B cell (primary cell): ENCODE measurements around the gene CTCF. TPM values are rescaled to one million over a fixed set of nuclear protein-coding genes. Genes with fewer than 3 reads are reported as not detected.

ENCODE experiments used
- ATAC-seq: fragments of 200-7000 bp; cut with Tn5 transposase; one replicate; pipeline ENCODE4 v1.10.0; 2021; ENCODE audit warnings: low read depth, mild to moderate bottlenecking, moderate number of reproducible peaks, moderate library complexity
- CTCF ChIA-PET: fragments of 350-600 bp; sonication (Branson Sonifier 250); formaldehyde crosslinking; loops from one replicate; lab custom pipeline; 2021; ENCODE audit warnings: antibody characterized with exemption, inconsistent platforms; lab: Charles Lee
- POLR2A ChIA-PET: fragments of 350-600 bp; sonication (Branson Sonifier 250); formaldehyde crosslinking; loops from one replicate; lab custom pipeline; 2021; ENCODE audit warnings: antibody characterized with exemption; lab: Charles Lee
- DNase-seq: peaks from one replicate; pipeline ENCODE4 v3.0.0; 2013
- H2AFZ ChIP-seq: 2 replicates; pipeline ENCODE4 v1.6.1; 2012; ENCODE audit warnings: mild to moderate bottlenecking, low read depth, low read length; ENCODE audit not compliant: insufficient read depth, poor library complexity, severe bottlenecking
- H3K27ac ChIP-seq, 2 donors: 1 replicate in 1 of 2; 2 replicates in 1 of 2; pipeline ENCODE4 v1.5.1; 2012 to 2013; ENCODE audit warnings: low read length in 2 of 2, mild to moderate bottlenecking in 2 of 2, moderate library complexity in 1 of 2
- H3K27me3 ChIP-seq, 4 experiments: fragments of 200-600 bp in 1 of 4; sonication (generic) in 1 of 4; replicated peaks in 1 of 4; 1 replicate in 2 of 4; 2 replicates in 2 of 4; pipeline versions ENCODE4 v1.6.1 to v1.7.0; 2013 to 2016; ENCODE audit warnings: low read length in 3 of 4, mild to moderate bottlenecking in 2 of 4, mixed read lengths in 1 of 4, moderate library complexity in 1 of 4; ENCODE audit not compliant: insufficient read depth in 4 of 4, control insufficient read depth in 3 of 4; ENCODE audit errors: control extremely low read depth in 1 of 4
- H3K36me3 ChIP-seq, 2 experiments: replicated peaks in 1 of 2; 1 replicate in 1 of 2; 2 replicates in 1 of 2; pipeline versions ENCODE4 v1.6.1 to v1.7.1; 2013; ENCODE audit warnings: low read length in 1 of 2; ENCODE audit not compliant: insufficient read depth in 2 of 2, control insufficient read depth in 1 of 2; ENCODE audit errors: control extremely low read depth in 1 of 2, extremely low read depth in 1 of 2
- H3K4me1 ChIP-seq, 2 donors: fragments of 200-600 bp in 1 of 2; sonication (generic) in 1 of 2; 1 replicate in 1 of 2; 2 replicates in 1 of 2; pipeline versions ENCODE4 v1.5.1 to v1.6.1; 2013 to 2017; ENCODE audit warnings: low read length in 2 of 2; ENCODE audit not compliant: control insufficient read depth in 2 of 2, insufficient read depth in 2 of 2
- H3K4me2 ChIP-seq: replicated peaks from 2 replicates; pipeline ENCODE3; 2012; ENCODE audit warnings: mild to moderate bottlenecking, low read depth, low read length; ENCODE audit not compliant: poor library complexity, severe bottlenecking
- H3K4me3 ChIP-seq, 5 experiments: fragments of 200-600 bp in 1 of 5; sonication (generic) in 1 of 5; 1 replicate in 3 of 5; 2 replicates in 2 of 5; pipeline versions ENCODE4 v1.5.1 to v1.7.0; 2011 to 2016; ENCODE audit warnings: low read length in 4 of 5, mild to moderate bottlenecking in 4 of 5, low read depth in 2 of 5, control low read depth in 1 of 5, moderate library complexity in 1 of 5; ENCODE audit not compliant: insufficient read depth in 1 of 5; ENCODE audit errors: control extremely low read depth in 1 of 5, extremely low read depth in 1 of 5
- H3K79me2 ChIP-seq: fragments of 200-600 bp; sonication (generic); one replicate; pipeline ENCODE4 v1.6.0; 2016; ENCODE audit warnings: low read length; ENCODE audit not compliant: control insufficient read depth, insufficient read depth
- H3K9ac ChIP-seq: fragments of 200-600 bp; sonication (generic); 2 replicates; pipeline ENCODE4 v1.6.1; 2017; ENCODE audit warnings: mild to moderate bottlenecking, low read length, moderate library complexity
- H3K9me3 ChIP-seq, 3 donors: one replicate each; pipeline versions ENCODE4 v1.6.1 to v1.7.1; 2013; ENCODE audit warnings: low read length in 2 of 3; ENCODE audit not compliant: control insufficient read depth in 2 of 3, insufficient read depth in 1 of 3; ENCODE audit errors: control extremely low read depth in 1 of 3
- H4K20me1 ChIP-seq: 2 replicates; pipeline ENCODE4 v1.6.0; 2012; ENCODE audit warnings: mild to moderate bottlenecking, low read length; ENCODE audit not compliant: insufficient read depth, control insufficient read depth, poor library complexity, severe bottlenecking
- H3K27ac Mint-ChIP-seq: one replicate; pipeline ENCODE4 v1.8.0; 2021; ENCODE audit warnings: mixed read lengths
- H3K27me3 Mint-ChIP-seq: one replicate; pipeline ENCODE4 v1.8.0; 2021; ENCODE audit warnings: mixed read lengths
- H3K4me1 Mint-ChIP-seq: one replicate; pipeline ENCODE4 v1.8.0; 2021; ENCODE audit warnings: mixed read lengths
- H3K4me3 Mint-ChIP-seq: one replicate; pipeline ENCODE4 v1.8.0; 2021; ENCODE audit warnings: mixed read lengths
- H3K9me3 Mint-ChIP-seq: one replicate; pipeline ENCODE4 v1.8.0; 2022; ENCODE audit warnings: mixed read lengths; ENCODE audit not compliant: insufficient read depth
- EZH2 ChIP-seq: IDR thresholded peaks from 2 replicates; pipeline ENCODE4 v1.6.1; 2012; ENCODE audit warnings: borderline replicate concordance, low read depth, mild to moderate bottlenecking, moderate library complexity, low read length; ENCODE audit not compliant: insufficient read depth, poor library complexity, severe bottlenecking
- WGBS: methylation state at CpG from one replicate; pipeline ENCODE4 v1.1.5; 2013; ENCODE audit warnings: missing lambda C conversion rate; ENCODE audit not compliant: insufficient coverage; 5-methylcytosine and 5-hydroxymethylcytosine counted together
- intact Hi-C: fragments of 100-400 bp; cut with micrococcal nuclease; formaldehyde crosslinking; loops from one replicate; pipeline ENCODE4 v1.10.0; 2022
- polyA plus RNA-seq: library from polyadenylated mRNA; depleted of rRNA; stranded (reverse); fragments of >200 nt; gene quantifications from 2 replicates; pipeline ENCODE4 v1.2.3, GENCODE V29; 2012
- total RNA-seq, 2 donors: library from RNA; stranded (reverse); fragments of 120-200 nt in 1 of 2; gene quantifications; 1 replicate in 1 of 2; 2 replicates in 1 of 2; pipeline versions ENCODE4 v1.2.3 to v1.2.4, GENCODE V29; 2013 to 2022
- TF ChIP-seq, protein P1 (sequence below): fragments of 200-600 bp; IDR thresholded peaks from one replicate; pipeline ENCODE4 v1.8.0; 2022; ENCODE audit warnings: antibody characterized with exemption, mild to moderate bottlenecking

CTCF gene
- total and polyA plus RNA-seq, 2 donors (not counting 1 experiment from before 2014, with no cell fraction given), result 42.7 to 78.4 TPM

DNA sequence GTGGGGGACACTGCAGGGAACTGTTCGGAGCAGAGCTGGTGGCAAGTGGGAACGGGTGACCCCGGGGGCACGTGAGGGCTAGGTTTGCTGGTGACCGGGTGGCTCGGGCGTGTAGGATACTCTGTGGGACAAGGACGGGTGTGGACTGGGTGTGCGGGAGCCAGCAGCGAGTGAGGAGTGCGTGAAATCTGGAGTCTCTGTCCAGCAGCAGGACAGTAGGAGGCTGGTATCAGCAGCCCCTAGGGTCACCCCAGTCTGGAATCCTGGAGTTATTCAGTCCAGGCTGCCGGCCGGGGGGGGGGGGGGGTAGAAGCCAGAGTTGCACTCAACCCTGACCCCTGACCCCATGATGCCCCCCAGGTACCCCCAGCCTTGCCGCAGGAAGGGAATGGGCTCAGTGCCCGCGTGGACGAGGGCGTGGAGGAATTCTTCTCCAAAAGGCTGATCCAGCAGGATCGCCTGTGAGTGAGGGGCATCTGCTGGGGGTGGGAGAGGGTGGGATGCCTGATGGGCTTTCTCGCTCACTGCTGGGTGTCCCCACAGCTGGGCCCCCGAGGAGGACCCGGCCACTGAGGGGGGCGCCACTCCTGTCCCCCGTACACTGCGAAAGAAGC, 91.6 kb downstream of the CTCF start:
- Mint-ChIP-seq H3K9me3 (no peaks in the 10 kb centered on the region), H3K27me3 (no peaks in the 10 kb centered on the region), H3K4me1 (peaks cover 17% of the 10 kb centered on the region), H3K4me3 (no peak overlapping the region), H3K27ac (no peak overlapping the region)
- Histone ChIP-seq H3K27me3 (no peaks in the 10 kb centered on the region), H3K36me3 (peaks cover 0 to 73% of the 10 kb centered on the region in 2 experiments), H3K4me3 (no peak overlapping the region), H3K4me1 (peaks cover 2 to 5% of the 10 kb centered on the region in 2 donors), H3K79me2 (peaks cover 18% of the 10 kb centered on the region), H3K27ac (no peak overlapping the region), H2AFZ (no peak overlapping the region), H3K9me3 (no peaks in the 10 kb centered on the region), H3K9ac (no peak overlapping the region), H4K20me1 (peaks cover 42% of the 10 kb centered on the region), H3K4me2 (no peak overlapping the region)
- no peak for ATAC-seq
- intact Hi-C loops, result no loop called here
- WGBS, result 95% methylated on average over 22 of the region's 25 CpGs
- POLR2A ChIA-PET, result interaction anchor here (0.6 kb wide), 1 partner anchor 138 kb away, joined by 9 read pairs; no protein-coding TSS in a partner anchor
- no peak for DNase-seq
- CTCF ChIA-PET, result no interaction called here
- no peak for TF ChIP-seq EZH2
- TF ChIP-seq, protein P1, sequence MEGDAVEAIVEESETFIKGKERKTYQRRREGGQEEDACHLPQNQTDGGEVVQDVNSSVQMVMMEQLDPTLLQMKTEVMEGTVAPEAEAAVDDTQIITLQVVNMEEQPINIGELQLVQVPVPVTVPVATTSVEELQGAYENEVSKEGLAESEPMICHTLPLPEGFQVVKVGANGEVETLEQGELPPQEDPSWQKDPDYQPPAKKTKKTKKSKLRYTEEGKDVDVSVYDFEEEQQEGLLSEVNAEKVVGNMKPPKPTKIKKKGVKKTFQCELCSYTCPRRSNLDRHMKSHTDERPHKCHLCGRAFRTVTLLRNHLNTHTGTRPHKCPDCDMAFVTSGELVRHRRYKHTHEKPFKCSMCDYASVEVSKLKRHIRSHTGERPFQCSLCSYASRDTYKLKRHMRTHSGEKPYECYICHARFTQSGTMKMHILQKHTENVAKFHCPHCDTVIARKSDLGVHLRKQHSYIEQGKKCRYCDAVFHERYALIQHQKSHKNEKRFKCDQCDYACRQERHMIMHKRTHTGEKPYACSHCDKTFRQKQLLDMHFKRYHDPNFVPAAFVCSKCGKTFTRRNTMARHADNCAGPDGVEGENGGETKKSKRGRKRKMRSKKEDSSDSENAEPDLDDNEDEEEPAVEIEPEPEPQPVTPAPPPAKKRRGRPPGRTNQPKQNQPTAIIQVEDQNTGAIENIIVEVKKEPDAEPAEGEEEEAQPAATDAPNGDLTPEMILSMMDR, result no peak

DNA sequence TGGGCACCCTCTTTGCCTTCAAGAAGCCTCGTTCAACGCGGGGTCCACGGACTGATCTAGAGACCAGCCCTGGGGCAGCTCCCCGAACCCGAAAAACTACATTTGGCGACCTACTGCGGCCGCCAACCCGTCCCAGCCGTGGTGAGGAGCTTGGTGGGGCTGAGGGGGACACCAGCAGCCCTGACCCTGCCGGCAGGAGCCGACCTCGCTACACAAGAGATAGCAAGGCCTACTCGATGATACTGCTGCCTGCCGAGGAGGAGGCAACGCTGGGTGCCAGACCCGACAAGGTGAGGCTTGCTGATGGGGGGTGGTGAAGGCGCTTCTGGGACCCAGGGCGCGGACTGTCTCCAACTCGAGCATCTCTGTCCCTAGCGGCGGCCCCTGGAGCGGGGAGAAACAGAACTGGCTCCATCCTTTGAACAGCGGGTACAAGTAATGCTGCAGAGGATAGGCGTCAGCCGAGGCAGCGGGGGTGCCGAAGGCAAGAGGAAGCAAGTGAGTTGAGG, 92.1 kb downstream of the CTCF start:
- intact Hi-C loops, result no loop called here
- H3K36me3 ChIP-seq, result peaks cover 0 to 72% of the 10 kb centered on the region in 2 experiments
- H3K27ac ChIP-seq, result no peak overlapping the region
- peaks cover 15% of the 10 kb centered on the region for H3K79me2 ChIP-seq
- Mint-ChIP-seq H3K4me1 (peaks cover 21% of the 10 kb centered on the region), H3K27me3 (no peaks in the 10 kb centered on the region), H3K4me3 (no peak overlapping the region), H3K27ac (peak overlapping the region; percentile 37), H3K9me3 (no peaks in the 10 kb centered on the region)
- H4K20me1 ChIP-seq, result peaks cover 38% of the 10 kb centered on the region
- ATAC-seq, result no peak
- DNase-seq, result no peak
- H2AFZ ChIP-seq, result no peak overlapping the region
- H3K9ac ChIP-seq, result no peak overlapping the region
- H3K4me1 ChIP-seq, result peaks cover 8 to 10% of the 10 kb centered on the region in 2 donors
- H3K4me2 ChIP-seq, result no peak overlapping the region
- 95% methylated on average over 28 of the region's 30 CpGs for WGBS
- no peak overlapping the region for H3K4me3 ChIP-seq
- no peaks in the 10 kb centered on the region for H3K9me3 ChIP-seq
- CTCF ChIA-PET, result no interaction called here
- POLR2A ChIA-PET, result interaction anchor here (0.6 kb wide), 1 partner anchor 138 kb away, joined by 9 read pairs; no protein-coding TSS in a partner anchor
- H3K27me3 ChIP-seq, result no peaks in the 10 kb centered on the region
- TF ChIP-seq EZH2, result no peak
- TF ChIP-seq, protein P1, result no peak
